NOMO-1 treated with dmso at 0.1 percent for 144 hours (cell line): ENCODE measurements around the gene SLC34A3.

ENCODE experiments used
- DNase-seq: peaks from one replicate; lab custom pipeline; 2025; ENCODE audit not compliant: unreplicated experiment; lab: John Stamatoyannopoulos, UW

SLC34A3 gene

DNA sequence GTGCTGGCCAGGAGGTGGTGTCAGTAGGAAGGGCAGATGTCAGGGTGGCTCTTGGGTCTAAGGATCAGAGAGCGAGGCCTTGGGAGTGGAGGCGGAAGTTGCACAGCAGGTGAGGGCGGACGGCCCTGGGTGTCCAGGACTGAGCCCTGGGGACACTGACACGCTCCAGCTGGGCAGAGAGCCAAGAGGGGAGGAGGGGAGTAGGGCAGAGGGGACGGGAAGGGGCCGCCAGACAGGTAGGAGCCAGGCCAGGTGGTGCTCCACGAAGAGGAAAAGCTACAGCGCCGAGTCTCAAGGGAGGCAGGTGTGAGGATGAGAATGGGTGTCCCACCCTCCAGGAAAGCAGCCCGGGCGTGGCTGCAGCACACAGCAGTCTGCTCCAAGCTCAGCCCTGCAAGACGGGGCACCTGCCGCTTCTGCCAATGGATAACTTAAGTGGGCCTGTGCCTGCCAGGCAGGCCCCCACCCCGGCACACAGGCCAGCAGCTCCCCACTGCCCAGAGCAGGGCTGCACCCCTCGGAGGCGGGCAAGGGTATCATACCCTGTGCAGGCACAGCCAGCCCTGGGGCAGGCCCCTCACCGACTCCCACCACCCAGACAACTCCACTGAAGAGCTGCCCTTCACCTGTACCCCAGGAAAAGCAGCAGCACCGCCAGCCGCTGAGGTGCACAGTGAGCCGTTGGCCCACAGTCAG, 35.0 kb upstream of the SLC34A3 start:
- no peak for DNase-seq

DNA sequence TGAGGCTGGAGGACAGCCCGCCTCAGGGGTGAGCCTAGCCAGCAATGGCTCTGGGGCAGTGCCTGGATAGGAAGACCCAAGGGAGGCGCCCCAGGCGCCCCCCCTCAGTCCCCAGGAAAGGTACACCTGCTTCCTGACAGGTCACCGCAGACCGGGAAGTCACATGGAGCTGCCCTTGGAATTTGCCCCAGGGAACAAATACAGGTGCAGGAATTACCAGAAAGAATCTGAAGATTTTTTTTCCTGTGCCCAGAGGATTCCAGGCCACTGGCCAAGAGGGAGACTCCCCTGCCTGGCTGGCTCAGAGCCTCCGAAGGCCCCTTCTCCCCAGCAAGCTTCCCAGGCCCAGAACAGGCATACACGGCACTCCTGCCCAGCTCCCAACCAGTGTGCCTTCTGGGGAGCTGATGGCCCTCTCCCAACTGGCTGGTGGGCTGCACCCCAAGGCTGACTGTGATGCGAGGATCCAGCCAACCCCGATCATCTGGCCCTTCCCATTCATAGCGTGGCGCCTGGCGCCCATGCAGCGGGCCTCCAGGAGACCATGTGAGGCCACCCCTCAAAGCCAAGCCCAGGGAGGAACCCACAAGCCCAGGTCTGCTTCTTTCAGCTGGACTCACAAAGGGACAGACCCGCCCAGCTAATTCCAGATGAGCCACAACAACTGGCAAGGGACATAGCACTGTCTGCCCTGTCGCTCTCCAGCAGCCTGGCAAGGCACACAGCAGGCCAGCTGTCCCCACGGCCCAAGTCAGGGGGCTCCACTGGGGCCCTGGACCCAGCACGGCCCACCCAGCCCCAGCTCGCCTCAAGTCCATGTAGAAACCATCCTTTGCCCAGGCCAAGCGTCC, 32.4 kb upstream of the SLC34A3 start:
- no peak for DNase-seq

DNA sequence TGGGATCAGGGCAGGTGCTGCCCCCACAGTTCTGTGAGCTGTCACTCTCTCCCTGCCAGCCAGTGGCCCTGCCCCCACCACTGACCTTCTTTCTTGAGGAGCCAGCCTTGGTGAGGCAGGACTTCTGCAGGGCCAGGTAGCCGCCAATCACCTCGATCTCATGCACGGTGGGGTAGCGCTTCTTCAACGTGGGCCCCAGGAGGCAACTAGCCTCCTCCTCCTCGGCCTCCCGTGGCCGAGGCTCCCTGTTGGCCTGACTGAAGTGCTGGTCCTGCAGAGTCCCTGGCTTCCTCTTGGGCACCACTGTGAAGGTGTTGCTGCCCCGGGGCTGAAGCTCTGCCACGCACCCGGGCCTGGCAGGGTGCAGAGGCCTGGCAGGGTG, 31.8 kb upstream of the SLC34A3 start:
- DNase-seq: no peak

DNA sequence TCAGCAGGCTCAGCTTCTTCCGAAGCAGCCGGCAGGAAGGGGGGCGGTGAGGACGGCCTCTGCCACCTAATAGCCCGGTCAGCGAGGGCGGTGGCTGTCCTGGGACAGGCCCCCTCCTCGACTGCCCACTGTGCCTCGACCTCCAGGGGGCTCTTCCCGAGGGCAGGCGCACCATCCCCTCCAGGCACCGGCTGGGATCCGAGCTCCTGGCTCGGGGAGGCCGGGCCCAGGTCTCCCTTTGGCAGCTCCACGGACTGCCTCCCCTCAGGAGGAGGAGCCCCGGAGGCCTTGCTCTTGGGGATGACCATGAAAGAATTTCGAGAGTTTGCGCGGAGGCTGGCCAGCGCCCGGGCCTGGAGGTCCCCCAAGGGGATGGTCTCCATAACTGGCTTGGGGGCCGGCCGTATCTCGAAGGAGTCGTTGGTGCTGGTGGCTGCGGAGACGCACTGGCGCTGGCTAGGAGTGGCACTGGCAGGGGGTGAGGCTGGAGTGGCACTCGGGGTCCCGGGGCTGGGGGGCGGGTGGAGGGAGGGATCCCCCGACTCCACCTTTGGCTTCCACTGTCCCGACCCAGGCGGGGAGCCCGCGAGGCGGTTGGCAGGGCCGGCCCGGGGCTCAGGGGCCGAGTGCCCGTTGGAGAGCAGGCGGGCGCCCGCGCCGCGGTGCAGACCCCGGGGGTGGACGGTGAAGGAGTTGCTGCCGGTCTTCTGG, 31.1 kb upstream of the SLC34A3 start:
- DNase-seq: no peak

DNA sequence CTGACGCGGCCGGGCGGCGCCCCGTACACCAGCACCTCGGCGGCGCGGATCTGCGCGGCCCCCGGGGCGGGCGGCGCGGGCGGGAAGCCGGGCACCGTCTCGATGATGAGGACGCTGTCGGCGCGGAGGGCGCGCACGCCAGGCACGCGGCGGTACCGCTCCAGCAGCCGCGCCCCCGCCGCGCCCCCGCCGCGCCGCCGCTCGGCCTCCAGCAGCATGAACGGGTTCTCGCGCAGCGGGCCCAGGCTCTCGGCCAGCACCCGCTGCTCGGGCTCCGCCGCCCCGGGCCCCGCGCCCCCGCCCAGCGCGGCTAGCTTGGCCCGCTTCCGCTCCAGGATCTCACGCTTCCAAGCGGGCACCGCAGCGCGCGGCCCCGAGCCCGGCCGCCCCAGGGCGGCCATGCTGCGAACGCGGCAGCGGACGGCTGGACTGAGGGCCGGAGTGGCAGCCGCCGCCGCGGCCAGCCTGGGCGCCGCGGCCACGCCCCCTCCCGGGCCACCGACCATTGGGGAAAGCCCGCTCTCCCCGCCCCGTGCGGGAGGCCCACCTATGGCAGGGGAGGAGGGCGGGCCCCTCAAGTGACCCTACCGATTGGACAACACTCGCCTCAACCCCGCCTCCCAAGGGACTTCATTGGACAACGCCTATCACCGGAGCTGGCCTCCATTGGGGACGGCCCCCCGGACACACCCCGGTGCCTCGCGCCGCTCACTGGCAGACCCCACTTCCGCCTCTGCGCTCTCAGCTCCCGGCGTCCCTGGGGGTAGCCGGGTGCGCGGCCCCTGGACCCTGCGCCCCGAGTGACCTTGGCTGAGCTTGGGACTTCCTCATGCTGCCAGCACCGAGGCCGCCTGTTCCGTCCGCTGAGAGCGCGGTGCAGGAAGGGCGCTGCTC, 30.1 kb upstream of the SLC34A3 start, which contains the start of gene TPRN:
Gene TPRN, minus strand, starts transcription at position 431 of the 894 bp plus-strand sequence. Its CDS starts 30 bp downstream, at position 401.
- DNase-seq: peak; percentile 100

DNA sequence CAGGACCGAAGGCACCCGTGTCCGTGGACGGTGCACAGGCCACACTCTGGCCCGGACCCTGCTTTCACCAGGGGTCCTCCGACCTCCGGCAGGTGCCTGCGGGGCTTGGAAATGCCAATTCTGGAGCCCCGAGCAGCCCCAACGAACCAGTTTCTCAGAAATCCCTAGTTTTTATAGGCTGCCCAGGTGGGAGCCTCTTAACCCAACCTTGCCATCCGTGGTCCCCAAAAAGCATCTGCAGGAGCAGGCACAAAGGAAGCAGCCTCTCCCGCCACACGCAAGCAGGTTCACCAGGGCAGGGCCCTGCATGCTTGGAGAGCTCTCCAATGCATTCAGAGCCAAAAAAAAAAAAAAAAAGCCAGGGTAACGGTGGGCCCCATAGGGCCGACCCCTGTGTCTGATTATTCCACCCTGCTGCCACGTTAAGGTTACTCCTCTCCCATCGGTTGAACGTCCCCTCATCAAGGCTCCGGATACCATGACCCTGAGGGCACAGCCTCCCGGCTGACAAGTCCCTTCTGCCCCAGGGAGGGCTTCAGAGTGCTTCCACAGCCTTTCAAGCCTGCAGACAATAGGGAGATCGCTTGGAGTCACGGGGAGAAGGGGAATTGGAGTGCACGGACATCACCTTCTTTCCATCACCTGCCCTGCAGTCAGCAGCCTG, 29.4 kb upstream of the SLC34A3 start:
- DNase-seq: no peak

DNA sequence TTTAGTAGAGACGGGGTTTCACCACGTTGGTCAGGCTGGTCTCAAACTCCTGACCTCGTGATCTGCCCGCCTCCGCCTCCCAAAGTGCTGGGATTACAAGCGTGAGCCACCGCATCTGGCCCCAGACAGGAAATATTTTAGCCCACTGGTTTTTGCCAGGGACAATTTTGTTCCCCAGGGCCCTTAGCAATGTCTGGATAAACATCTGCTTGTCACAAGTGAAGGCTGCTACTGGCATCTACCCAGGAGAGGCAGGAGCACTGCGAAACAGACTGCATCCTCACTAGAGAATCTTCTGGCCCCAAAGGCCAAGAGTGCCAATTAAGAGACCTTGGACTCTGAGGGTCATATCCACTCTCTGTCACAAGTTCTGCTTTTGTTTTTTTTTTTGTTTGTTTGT, 27.7 kb upstream of the SLC34A3 start:
- no peak for DNase-seq

DNA sequence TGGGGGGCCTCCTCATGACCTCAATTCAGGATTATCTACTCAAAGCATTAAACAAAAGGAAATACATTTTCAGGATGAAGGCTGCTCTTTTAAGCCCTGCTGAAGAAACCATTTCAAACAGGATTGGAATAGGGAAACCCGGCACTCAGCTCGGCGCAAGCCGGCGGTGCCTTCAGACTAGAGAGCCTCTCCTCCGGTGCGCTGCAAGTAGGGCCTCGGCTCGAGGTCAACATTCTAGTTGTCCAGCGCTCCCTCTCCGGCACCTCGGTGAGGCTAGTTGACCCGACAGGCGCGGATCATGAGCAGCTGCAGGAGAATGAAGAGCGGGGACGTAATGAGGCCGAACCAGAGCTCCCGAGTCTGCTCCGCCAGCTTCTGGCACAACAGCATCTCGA, 26.0 kb upstream of the SLC34A3 start:
- DNase-seq: no peak

DNA sequence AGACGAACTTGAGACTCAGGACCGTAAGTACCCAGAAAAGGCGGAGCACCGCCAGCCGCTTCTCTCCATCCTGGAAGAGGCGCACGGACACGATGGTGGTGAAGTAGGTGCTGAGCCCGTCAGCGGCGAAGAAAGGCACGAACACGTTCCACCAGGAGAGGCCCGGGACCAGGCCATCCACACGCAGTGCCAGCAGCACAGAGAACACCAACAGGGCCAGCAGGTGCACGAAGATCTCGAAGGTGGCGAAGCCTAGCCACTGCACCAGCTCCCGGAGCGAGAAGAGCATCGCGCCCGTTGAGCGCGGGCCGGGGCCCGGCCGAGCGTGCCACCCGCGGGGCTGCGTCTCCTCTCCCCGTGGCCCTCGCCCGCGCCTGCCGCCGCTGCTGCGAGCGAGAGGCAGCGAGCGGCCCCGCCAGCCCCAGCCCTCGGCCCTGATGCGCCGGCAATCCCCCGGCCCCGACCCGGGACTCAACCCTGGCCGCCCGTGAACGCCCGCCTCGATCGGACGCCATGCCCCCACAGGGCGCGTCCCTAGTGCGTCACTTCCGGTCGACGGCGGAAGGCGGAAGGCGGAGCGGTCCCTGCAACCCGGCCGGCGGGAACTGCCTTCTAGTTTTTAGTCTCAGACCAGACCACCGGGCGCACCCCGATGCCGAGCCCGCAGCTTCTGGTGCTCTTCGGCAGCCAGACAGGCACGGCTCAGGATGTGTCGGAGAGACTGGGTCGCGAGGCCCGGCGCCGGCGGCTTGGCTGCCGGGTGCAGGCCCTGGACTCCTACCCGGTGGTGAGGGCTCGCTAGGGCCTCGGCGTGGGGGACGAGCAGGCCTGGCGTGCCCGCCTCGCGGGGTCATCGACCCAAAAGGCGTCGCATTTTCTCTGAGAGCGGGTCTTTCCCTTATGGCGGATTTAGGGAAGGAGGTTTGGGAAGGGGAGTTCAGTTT, 25.3 kb upstream of the SLC34A3 start, which contains the start of the genes NDOR1 and TMEM203:
Gene NDOR1, plus strand, starts transcription at position 575 of the 944 bp plus-strand sequence. Its CDS starts 78 bp downstream, at position 653.
Gene TMEM203, minus strand, starts transcription at position 523 of the 944 bp plus-strand sequence. Its CDS starts 234 bp downstream, at position 289.
- peak; percentile 88 for DNase-seq

DNA sequence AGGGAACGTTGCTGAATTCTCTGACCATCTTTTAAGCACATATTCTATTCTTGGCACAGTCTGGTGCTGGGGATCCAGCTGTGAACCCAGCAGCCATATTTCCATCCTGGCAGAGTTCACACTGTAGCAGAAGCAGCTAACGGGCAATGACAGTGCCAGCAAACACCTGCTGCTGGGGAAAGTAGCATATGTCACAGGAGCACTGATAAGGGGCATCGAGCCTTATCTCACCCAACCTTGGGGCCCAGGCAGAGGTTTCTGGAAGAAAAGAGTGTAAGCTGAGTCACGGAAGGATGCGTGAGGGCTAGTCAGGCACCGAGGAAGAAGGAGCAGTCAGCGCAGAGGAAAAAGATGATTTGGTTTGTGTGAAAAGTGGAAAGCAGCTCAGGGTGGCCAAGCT, 24.1 kb upstream of the SLC34A3 start:
- no peak for DNase-seq

DNA sequence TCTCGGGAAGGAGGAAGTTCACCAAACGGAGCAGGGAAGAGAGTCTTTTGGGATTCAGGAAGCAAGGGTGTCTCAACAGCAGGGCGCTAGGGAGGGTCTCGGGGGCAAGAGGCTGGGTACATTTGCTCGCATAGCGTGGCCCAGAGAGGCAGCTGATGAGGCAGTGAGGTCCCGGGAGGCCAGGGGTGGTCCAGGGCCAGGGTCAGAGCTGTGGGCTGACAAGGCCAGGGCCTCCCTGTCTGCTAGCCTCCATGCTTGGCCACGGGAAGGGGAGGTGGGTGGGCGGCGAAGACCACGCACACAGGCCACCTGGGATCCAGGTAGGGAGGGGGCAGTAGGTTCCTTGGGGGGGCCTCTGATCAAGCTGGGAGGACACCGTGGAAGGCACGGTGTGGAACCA, 19.2 kb upstream of the SLC34A3 start:
- DNase-seq: no peak

DNA sequence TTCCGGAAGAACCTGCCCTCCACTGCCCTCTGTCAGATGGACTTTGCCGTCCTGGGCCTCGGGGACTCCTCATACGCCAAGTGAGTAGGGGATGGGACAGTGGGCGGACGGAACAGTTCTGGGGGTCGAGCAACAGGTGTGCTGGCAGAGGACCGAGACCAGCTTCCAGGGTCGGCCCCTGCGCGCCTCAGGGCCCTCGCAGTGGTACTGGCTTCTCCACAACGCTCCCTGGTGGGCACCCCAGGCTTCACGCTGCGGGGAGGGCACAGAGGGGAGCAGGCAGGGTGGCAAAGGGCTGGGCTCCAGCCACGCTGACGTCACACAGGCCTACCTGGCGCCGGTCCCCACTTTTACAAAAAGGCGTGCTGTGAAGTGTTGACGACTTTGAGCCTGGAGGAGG, 18.2 kb upstream of the SLC34A3 start:
- DNase-seq: no peak

DNA sequence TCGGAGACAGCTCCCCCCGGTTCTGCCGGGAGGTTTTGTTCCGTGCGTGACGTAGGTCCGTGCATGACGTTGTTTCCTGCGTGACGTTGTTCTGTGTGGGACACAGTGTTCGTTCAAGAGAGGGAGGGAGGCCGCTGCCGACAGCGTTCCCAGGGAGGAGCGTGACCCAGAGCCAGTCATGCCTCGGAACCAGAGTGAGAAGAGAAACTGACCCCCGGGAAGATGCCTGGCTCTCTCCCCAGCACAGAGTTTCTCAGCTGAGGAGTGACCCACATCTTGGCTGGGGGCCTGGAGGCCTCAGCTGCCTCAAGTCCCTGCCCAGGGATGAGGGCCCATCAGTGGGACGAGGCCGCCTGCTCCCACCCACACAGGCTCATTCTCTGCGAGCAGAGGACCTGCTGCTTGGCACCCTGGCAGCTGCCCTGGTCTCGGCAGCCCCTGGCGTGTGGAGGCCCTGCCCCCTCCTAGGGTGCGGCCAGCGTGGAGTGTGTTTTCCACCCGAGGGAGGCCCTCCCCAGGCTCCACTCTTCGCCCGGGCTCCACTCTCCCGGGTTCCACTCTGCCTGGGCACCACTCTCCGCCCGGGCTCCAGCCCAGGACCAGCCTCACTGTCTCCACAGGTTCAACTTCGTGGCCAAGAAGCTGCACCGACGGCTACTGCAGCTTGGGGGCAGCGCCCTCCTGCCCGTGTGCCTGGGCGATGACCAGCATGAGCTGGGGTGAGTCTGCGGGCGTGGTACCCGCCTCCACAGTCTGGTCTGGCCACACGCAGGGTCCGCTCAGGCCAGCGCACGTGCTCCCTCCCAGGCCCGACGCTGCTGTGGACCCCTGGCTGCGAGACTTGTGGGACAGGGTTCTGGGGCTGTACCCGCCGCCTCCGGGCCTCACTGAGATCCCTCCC, 17.3 kb upstream of the SLC34A3 start:
- DNase-seq: no peak

DNA sequence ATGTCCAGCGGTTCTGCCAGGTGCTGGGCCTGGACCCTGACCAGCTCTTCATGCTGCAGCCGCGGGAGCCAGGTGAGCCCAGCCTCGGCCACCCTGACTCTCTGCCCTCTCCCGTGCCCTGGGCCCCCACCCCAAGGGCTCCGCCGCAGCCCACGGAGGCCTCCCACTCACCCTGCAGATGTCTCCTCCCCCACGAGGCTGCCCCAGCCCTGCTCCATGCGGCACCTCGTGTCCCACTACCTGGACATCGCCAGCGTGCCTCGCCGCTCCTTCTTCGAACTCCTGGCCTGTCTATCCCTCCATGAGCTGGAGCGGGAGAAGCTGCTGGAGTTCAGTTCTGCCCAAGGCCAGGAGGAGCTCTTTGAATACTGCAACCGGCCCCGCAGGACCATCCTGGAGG, 16.1 kb upstream of the SLC34A3 start:
- no peak for DNase-seq

DNA sequence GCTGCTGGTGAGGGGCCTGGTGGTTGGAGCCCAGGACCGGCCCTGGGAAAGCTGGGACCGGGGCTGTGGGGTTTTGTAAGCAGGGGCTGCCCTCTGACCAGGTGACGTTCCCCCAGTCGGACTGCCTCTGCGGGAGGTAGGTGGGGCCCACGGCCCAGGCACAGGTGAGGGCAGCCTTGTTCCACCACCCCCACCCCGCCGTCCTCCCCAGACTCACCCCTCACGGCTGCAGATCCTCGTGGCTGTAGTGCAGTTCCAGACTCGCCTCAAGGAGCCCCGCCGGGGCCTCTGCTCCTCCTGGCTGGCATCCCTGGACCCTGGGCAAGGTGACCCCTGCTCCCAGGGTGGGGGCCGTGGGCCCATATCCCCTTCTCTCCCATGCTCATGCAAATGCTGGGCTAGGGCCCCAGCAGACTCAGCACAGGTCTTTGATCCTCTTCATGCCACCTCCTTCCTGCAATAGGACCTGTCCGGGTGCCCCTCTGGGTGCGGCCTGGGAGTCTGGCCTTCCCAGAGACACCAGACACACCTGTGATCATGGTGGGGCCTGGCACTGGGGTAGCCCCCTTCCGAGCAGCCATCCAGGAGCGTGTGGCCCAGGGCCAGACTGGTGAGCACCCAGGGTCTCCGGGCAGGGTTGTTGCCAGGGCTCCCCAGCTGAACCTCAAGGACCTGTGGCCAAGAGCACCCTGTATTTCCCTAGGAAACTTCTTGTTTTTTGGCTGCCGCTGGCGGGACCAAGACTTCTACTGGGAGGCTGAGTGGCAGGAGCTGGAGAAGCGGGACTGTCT, 15.3 kb upstream of the SLC34A3 start:
- DNase-seq: no peak

DNA sequence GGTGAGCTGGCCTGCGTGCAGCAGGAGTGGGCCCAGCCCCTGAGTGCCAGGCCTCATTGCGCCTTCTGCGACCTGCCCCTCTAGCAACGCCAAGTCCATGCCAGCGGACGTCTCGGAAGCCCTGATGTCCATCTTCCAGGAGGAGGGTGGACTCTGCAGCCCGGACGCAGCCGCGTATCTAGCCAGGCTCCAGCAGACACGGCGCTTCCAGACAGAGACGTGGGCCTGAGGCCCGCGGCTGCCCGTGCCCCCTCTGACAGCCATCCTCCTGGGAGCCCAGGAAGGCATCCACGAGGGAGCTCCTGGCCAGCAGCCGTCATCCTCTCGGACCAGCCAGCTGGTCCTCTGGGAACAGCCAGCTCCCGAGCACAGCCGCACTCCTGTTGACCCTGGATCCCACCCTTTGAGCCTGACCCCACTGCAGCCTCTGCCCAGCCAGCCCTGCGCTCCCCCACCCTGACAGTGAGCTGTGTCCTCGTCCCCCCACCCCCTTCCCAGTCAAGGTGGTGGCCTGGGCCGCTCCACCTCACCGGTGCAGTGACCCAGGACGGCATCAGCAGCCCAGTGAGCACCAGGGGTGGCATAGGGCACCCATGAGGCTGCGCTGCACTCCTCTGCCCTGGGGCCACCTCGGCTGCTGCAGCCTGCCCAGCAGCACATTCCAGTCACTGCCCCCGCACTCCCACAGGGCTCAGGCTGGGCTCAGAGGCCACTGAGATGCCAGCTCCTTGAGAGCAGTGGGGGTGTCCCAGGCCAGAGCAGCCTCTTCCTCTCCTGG, 14.3 kb upstream of the SLC34A3 start:
- no peak for DNase-seq
